Pancreas (tissue), 10 donors: ENCODE measurements around the gene PGLYRP4. TPM values are rescaled to one million over a fixed set of nuclear protein-coding genes. Genes with fewer than 3 reads are reported as not detected.

Experiments
- ATAC-seq, 4 donors: fragments of 200-7000 bp; cut with Tn5 transposase; one replicate each; pipeline versions ENCODE4 v1.8.0 to v1.9.1; 2020; ENCODE audit warnings: mild to moderate bottlenecking in 4 of 4, moderate library complexity in 4 of 4
- DNase-seq, 6 donors: peaks; one replicate each; pipeline ENCODE4 v3.0.0-alpha.2; 2020
- FAIRE-seq: peaks from 2 replicates; lab custom pipeline; 2012; peaks lifted over from hg19 to GRCh38; lab: Jason Lieb, UNC
- H3K27ac ChIP-seq, 4 donors: fragments of 200-600 bp; sonication (generic); 1 replicate in 3 of 4; 2 replicates in 1 of 4; pipeline versions ENCODE4 v1.5.0 to v1.8.0; 2020
- H3K27me3 ChIP-seq, 4 donors: fragments of 200-600 bp; one replicate each; pipeline ENCODE4 v1.8.0; 2021
- H3K36me3 ChIP-seq, 3 donors: fragments of 200-600 bp; sonication (generic) in 1 of 3; one replicate each; pipeline versions ENCODE4 v1.5.0 to v1.8.0; 2020 to 2021
- H3K4me1 ChIP-seq, 3 donors: fragments of 200-600 bp; one replicate each; pipeline ENCODE4 v1.8.0; 2021
- H3K4me3 ChIP-seq, 4 donors: fragments of 200-600 bp; sonication (generic) in 2 of 4; one replicate each; pipeline versions ENCODE4 v1.5.0 to v1.8.0; 2020 to 2021
- H3K9me3 ChIP-seq, 4 donors: fragments of 200-600 bp; one replicate each; pipeline ENCODE4 v1.8.0; 2021
- WGBS, 2 donors: extraction: QIAGEN DNeasy Blood & Tissue Kit; methylation state at CpG; one replicate each; pipeline ENCODE4 v1.1.7; 2013; 5-methylcytosine and 5-hydroxymethylcytosine counted together
- intact Hi-C, 3 donors: fragments of 100-400 bp; cut with DNase I; formaldehyde crosslinking; loops; one replicate each; pipeline versions ENCODE4 v1.11.1 to v1.14.2; 2022
- polyA plus RNA-seq, 2 donors: library from polyadenylated mRNA; stranded (reverse); fragments of 200-250 nt; gene quantifications; one replicate each; pipeline ENCODE4 v1.2.3, GENCODE V29; 2013
- total RNA-seq, 6 donors: library from RNA; stranded (reverse); fragmentation: NEBNext Ultra II Directional in 4 of 6; extraction: Animal tissue kit (Norgen Biotek cat#: 25700) in 4 of 6; gene quantifications; one replicate each; pipeline versions ENCODE4 v1.2.1 to v1.2.4, GENCODE V29; 2021 to 2023
- TF ChIP-seq, protein P1 (sequence below), 4 donors: fragments of 200-600 bp; sonication (generic) in 3 of 4; IDR thresholded peaks; one replicate each; pipeline versions ENCODE4 v1.5.0 to v1.8.0; 2021; ENCODE audit warnings: antibody characterized with exemption in 4 of 4
- donor health status: healthy with polysubstance abuse.
- donor health status: DM: no; HTN: no; CAD: no; lungs with moderate emphysema.
- donor health status: DM: no; HTN: no; CAD: no.
- donor health status: control.
- donor health status: control.
- donor health status: Bipolar disorder and iron deficiency.
- donor health status: DM: yes; HTN: yes; CAD: no.
- donor health status: DM: no; HTN: no; CAD: no.
- donor health status: DM: no; HTN: no; CAD: no.
- donor health status: DM: yes; HTN: yes; CAD: no.

Gene PGLYRP4
- total and polyA plus RNA-seq, 8 donors = 0.37 TPM; not detected in 7

GRCh38 chr1:153395776-153396175 is 47.1 kb upstream of the PGLYRP4 start:
- 50 to 62% methylated on average over 6 of the region's 6 CpGs for WGBS, 2 donors
- H3K4me3 ChIP-seq = no peak overlapping the region
- no peaks in the 10 kb centered on the region for H3K9me3 ChIP-seq
- DNase-seq (no peak), FAIRE-seq (no peak), ATAC-seq (no peak)
- H3K27ac ChIP-seq = no peak overlapping the region
- no peaks in the 10 kb centered on the region for H3K4me1 ChIP-seq
- intact Hi-C loops = no loop called here
- H3K36me3 ChIP-seq = no peaks in the 10 kb centered on the region
- no peaks in the 10 kb centered on the region for H3K27me3 ChIP-seq
- TF ChIP-seq, protein P1, sequence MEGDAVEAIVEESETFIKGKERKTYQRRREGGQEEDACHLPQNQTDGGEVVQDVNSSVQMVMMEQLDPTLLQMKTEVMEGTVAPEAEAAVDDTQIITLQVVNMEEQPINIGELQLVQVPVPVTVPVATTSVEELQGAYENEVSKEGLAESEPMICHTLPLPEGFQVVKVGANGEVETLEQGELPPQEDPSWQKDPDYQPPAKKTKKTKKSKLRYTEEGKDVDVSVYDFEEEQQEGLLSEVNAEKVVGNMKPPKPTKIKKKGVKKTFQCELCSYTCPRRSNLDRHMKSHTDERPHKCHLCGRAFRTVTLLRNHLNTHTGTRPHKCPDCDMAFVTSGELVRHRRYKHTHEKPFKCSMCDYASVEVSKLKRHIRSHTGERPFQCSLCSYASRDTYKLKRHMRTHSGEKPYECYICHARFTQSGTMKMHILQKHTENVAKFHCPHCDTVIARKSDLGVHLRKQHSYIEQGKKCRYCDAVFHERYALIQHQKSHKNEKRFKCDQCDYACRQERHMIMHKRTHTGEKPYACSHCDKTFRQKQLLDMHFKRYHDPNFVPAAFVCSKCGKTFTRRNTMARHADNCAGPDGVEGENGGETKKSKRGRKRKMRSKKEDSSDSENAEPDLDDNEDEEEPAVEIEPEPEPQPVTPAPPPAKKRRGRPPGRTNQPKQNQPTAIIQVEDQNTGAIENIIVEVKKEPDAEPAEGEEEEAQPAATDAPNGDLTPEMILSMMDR (IDR thresholded peaks at IDR 0.05) = no peak

- TF ChIP-seq, protein P1 (IDR thresholded peaks at IDR 0.05) = no peak
These were observed 46.6 kb upstream of the PGLYRP4 start for GRCh38 chr1:153395136-153395685.

GRCh38 chr1:153394391-153394790 is 45.8 kb upstream of the PGLYRP4 start:
- FAIRE-seq (no peak), DNase-seq (no peak), ATAC-seq (no peak)
- Histone ChIP-seq H3K4me1 (no peaks in the 10 kb centered on the region), H3K9me3 (no peaks in the 10 kb centered on the region), H3K4me3 (no peak overlapping the region), H3K27me3 (no peaks in the 10 kb centered on the region), H3K27ac (no peak overlapping the region), H3K36me3 (no peaks in the 10 kb centered on the region)
- TF ChIP-seq, protein P1 (IDR thresholded peaks at IDR 0.05) = no peak
- intact Hi-C loops = no loop called here
- WGBS, 2 donors = 50 to 66% methylated on average over 5 of the region's 5 CpGs

More at GRCh38 chr1:153395136-153395685, 46.6 kb upstream of the PGLYRP4 start:
- no peak for FAIRE-seq
- H3K27me3 ChIP-seq = no peaks in the 10 kb centered on the region
- no peak for DNase-seq
- no peaks in the 10 kb centered on the region for H3K9me3 ChIP-seq
- ATAC-seq = no peak
- H3K27ac ChIP-seq = no peak overlapping the region
- WGBS, 2 donors = 48 to 53% methylated on average over 7 of the region's 7 CpGs
- intact Hi-C loops = no loop called here
- no peaks in the 10 kb centered on the region for H3K4me1 ChIP-seq
- no peak overlapping the region for H3K4me3 ChIP-seq
- H3K36me3 ChIP-seq = no peaks in the 10 kb centered on the region

GRCh38 chr1:153393926-153394325 is 45.3 kb upstream of the PGLYRP4 start:
- no peak overlapping the region for H3K27ac ChIP-seq
- TF ChIP-seq, protein P1 (IDR thresholded peaks at IDR 0.05) = no peak
- ATAC-seq (no peak), DNase-seq (no peak), FAIRE-seq (no peak)
- H3K9me3 ChIP-seq = no peaks in the 10 kb centered on the region
- H3K36me3 ChIP-seq = no peaks in the 10 kb centered on the region
- no peaks in the 10 kb centered on the region for H3K27me3 ChIP-seq
- no peaks in the 10 kb centered on the region for H3K4me1 ChIP-seq
- H3K4me3 ChIP-seq = no peak overlapping the region
- 61 to 70% methylated on average over 6 of the region's 6 CpGs for WGBS, 2 donors
- intact Hi-C loops = no loop called here

- no peaks in the 10 kb centered on the region for H3K36me3 ChIP-seq
- 58 to 68% methylated on average over 3 of the region's 3 CpGs for WGBS, 2 donors
- FAIRE-seq (no peak), ATAC-seq (no peak), DNase-seq (no peak)
- no peaks in the 10 kb centered on the region for H3K27me3 ChIP-seq
- no peak overlapping the region for H3K27ac ChIP-seq
- intact Hi-C loops = no loop called here
- TF ChIP-seq, protein P1 (IDR thresholded peaks at IDR 0.05) = no peak
- no peaks in the 10 kb centered on the region for H3K9me3 ChIP-seq
- H3K4me1 ChIP-seq = no peaks in the 10 kb centered on the region
- H3K4me3 ChIP-seq = no peak overlapping the region
These were observed 44.2 kb upstream of the PGLYRP4 start for GRCh38 chr1:153392822-153393221.
